Tibial nerve (tissue), 4 donors: ENCODE results near the gene FBXL3.

ENCODE experiments used
- CTCF ChIP-seq, 5 experiments: fragments of 200-600 bp in 3 of 5; fragments of 450-650 bp in 2 of 5; sonication (generic) in 3 of 5; IDR thresholded peaks; one replicate each; pipeline ENCODE4 v1.5.1; 2016 to 2019; ENCODE audit warnings: antibody characterized with exemption in 5 of 5, mild to moderate bottlenecking in 3 of 5, moderate library complexity in 2 of 5
- EP300 ChIP-seq, 2 donors: sonication (generic); formaldehyde crosslinking; IDR thresholded peaks; one replicate each; pipeline ENCODE4 v1.6.1; 2017; ENCODE audit warnings: antibody characterized with exemption in 2 of 2, mild to moderate bottlenecking in 1 of 2
- POLR2A ChIP-seq, 2 donors: fragments of 450-650 bp; IDR thresholded peaks; one replicate each; pipeline ENCODE4 v1.6.1; 2017; ENCODE audit warnings: antibody characterized with exemption in 2 of 2, mild to moderate bottlenecking in 2 of 2, moderate library complexity in 2 of 2

DNA sequence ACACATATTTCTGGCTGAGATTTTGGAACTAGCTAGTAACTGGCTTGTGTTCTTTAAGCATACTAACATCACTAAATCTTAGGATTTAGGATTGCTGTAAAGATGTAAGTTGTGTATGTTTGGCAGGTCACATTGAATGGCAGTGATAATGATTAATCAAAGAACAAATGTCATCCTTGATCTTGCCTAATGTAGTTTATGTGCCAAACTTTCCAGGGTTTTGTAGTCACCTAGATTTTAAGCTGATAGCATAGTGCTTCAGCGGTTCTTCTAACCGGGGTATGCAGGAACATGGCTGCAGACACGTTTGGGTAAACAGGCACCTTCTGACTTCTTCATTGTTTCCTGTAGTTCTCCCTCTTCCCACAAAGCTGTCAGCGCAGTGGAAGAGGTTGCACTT is 25.4 kb downstream of the FBXL3 start:
- TF ChIP-seq CTCF (IDR thresholded peaks at IDR 0.05) (no peak), EP300 (IDR thresholded peaks at IDR 0.05) (no peak), POLR2A (IDR thresholded peaks at IDR 0.05) (no peak)
